Loucy (cell line): ENCODE results near the gene RNU6-1.

ENCODE experiments used
- EZH2phosphoT487 ChIP-seq: fragments of 200-600 bp; IDR thresholded peaks from 2 replicates; pipeline ENCODE4 v1.6.1; 2018; ENCODE audit warnings: antibody characterized with exemption, mild to moderate bottlenecking, moderate library complexity, borderline replicate concordance
- TF ChIP-seq, protein P1 (sequence below): fragments of 200-600 bp; sonication (generic); conservative IDR thresholded peaks from 2 replicates; pipeline ENCODE4 v1.5.1; 2014; ENCODE audit warnings: mild to moderate bottlenecking, antibody characterized with exemption, low read length

- TF ChIP-seq, protein P1, sequence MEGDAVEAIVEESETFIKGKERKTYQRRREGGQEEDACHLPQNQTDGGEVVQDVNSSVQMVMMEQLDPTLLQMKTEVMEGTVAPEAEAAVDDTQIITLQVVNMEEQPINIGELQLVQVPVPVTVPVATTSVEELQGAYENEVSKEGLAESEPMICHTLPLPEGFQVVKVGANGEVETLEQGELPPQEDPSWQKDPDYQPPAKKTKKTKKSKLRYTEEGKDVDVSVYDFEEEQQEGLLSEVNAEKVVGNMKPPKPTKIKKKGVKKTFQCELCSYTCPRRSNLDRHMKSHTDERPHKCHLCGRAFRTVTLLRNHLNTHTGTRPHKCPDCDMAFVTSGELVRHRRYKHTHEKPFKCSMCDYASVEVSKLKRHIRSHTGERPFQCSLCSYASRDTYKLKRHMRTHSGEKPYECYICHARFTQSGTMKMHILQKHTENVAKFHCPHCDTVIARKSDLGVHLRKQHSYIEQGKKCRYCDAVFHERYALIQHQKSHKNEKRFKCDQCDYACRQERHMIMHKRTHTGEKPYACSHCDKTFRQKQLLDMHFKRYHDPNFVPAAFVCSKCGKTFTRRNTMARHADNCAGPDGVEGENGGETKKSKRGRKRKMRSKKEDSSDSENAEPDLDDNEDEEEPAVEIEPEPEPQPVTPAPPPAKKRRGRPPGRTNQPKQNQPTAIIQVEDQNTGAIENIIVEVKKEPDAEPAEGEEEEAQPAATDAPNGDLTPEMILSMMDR = no peak
- no peak for TF ChIP-seq EZH2phosphoT487
Observed at GRCh38 chr15:67792250-67792942, 47.4 kb downstream of the RNU6-1 start.
